Breast epithelium (tissue), 4 donors: ENCODE results near the gene RFTN1. TPM values are rescaled to one million over a fixed set of nuclear protein-coding genes. Genes with fewer than 3 reads are reported as not detected.

Source experiments
- DNase-seq, 2 donors: peaks; one replicate each; pipeline ENCODE4 v3.0.0-alpha.2; 2019; ENCODE audit warnings: low spot score in 2 of 2
- H3K27ac ChIP-seq, 2 donors: fragments of 200-600 bp; sonication (generic) in 1 of 2; one replicate each; pipeline ENCODE4 v1.5.1; 2016 to 2019; ENCODE audit warnings: mild to moderate bottlenecking in 1 of 2
- H3K27me3 ChIP-seq, 2 donors: fragments of 200-600 bp; sonication (generic) in 1 of 2; one replicate each; pipeline versions ENCODE4 v1.5.1 to v1.6.0; 2017 to 2019; ENCODE audit warnings: control low read depth in 1 of 2, mild to moderate bottlenecking in 1 of 2
- H3K36me3 ChIP-seq: fragments of 200-600 bp; one replicate; pipeline ENCODE4 v1.5.1; 2019
- H3K4me1 ChIP-seq, 2 donors: fragments of 200-600 bp; sonication (generic); one replicate each; pipeline ENCODE4 v1.5.1; 2016 to 2019; ENCODE audit warnings: control low read depth in 1 of 2
- H3K4me3 ChIP-seq, 3 donors: fragments of 200-600 bp; sonication (generic); 1 replicate in 2 of 3; 2 replicates in 1 of 3; pipeline ENCODE4 v1.5.1; 2016 to 2019; ENCODE audit warnings: mild to moderate bottlenecking in 3 of 3, moderate library complexity in 2 of 3
- H3K9me3 ChIP-seq, 2 donors: fragments of 200-600 bp; sonication (generic) in 1 of 2; one replicate each; pipeline ENCODE4 v1.5.1; 2016 to 2019; ENCODE audit warnings: control low read depth in 1 of 2
- POLR2A ChIP-seq: fragments of 450-650 bp; IDR thresholded peaks from one replicate; pipeline ENCODE4 v1.6.1; 2016; ENCODE audit warnings: antibody characterized with exemption, mild to moderate bottlenecking, moderate library complexity
- POLR2AphosphoS5 ChIP-seq, 3 donors: sonication (generic); formaldehyde crosslinking; IDR thresholded peaks; one replicate each; pipeline ENCODE4 v1.6.1; 2017; ENCODE audit warnings: antibody characterized with exemption in 3 of 3
- intact Hi-C: fragments of 100-400 bp; cut with DNase I; formaldehyde crosslinking; loops from one replicate; pipeline ENCODE4 v1.15.1; 2023; ENCODE audit warnings: low total_unique reads
- total RNA-seq, 3 donors: library from RNA; depleted of rRNA; stranded (reverse); fragments of >200 nt; gene quantifications; one replicate each; pipeline ENCODE4 v1.1.0, GENCODE V29; 2016
- TF ChIP-seq, protein P1 (sequence below), 3 donors: fragments of 450-650 bp; IDR thresholded peaks; one replicate each; pipeline ENCODE4 v1.5.1; 2016 to 2017; ENCODE audit warnings: antibody characterized with exemption in 3 of 3, mild to moderate bottlenecking in 3 of 3, moderate library complexity in 3 of 3

RFTN1 gene
- total RNA-seq, 3 donors from 2014 or later, result 13.9 to 108 (median 29.5) TPM

DNA sequence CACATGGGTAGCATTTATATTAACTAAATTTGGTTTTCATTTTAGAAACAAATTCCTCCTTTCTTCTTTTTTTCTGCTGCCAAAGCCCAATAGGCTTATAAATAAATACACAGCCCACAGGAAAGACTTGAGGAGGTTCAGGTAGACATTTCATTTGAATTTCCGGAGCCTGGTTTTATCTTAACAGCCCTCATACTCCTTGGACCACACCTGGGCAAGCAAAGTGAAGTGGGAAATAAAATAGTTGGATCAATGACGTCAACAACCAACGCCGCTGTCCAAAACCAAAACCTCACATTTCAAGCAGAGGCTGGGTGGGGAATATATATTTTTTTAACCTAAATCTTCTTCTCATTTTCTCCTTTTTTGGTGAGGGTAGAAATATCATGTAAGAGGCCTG is 53.2 kb downstream of the RFTN1 start:
- intact Hi-C loops, result no loop called here
- Histone ChIP-seq H3K9me3 (no peaks in the 10 kb centered on the region), H3K4me3 (no peak overlapping the region), H3K27ac (no peak overlapping the region), H3K4me1 (no peaks in the 10 kb centered on the region), H3K27me3 (no peaks in the 10 kb centered on the region), H3K36me3 (no peaks in the 10 kb centered on the region)
- TF ChIP-seq POLR2A, result no peak
- TF ChIP-seq POLR2AphosphoS5 (IDR thresholded peaks at IDR 0.05), result no peak
- TF ChIP-seq, protein P1, sequence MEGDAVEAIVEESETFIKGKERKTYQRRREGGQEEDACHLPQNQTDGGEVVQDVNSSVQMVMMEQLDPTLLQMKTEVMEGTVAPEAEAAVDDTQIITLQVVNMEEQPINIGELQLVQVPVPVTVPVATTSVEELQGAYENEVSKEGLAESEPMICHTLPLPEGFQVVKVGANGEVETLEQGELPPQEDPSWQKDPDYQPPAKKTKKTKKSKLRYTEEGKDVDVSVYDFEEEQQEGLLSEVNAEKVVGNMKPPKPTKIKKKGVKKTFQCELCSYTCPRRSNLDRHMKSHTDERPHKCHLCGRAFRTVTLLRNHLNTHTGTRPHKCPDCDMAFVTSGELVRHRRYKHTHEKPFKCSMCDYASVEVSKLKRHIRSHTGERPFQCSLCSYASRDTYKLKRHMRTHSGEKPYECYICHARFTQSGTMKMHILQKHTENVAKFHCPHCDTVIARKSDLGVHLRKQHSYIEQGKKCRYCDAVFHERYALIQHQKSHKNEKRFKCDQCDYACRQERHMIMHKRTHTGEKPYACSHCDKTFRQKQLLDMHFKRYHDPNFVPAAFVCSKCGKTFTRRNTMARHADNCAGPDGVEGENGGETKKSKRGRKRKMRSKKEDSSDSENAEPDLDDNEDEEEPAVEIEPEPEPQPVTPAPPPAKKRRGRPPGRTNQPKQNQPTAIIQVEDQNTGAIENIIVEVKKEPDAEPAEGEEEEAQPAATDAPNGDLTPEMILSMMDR (IDR thresholded peaks at IDR 0.05), result no peak
- DNase-seq, result no peak

DNA sequence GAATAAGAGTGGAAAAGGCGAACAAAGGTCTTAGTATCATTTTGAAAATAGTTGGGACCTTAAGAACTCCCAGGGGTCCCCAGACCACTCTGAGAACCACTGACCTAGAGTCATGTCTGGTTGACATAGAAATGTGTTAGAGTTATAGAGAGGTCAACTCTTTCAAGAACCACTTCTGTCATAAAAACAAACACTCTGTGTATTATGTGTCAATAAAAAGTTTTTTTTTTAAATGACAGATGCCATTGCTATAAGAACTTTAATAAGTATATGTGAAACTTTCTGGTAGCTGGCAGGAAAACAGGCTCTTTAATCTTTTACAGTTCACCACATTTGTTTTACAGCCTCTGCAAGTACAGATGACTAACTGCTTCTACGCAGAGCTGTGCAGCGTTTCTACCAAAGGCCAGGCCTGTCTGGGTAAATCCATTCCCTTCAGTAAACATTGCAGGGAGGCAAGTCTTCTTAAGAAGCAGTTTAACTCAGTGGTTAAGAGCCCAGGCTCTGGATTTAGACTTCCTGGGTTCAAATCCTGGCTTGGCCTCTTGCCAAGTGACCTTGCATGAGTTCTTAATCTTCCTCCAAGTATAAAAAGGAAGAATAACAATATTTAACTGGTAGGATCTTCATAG is 56.6 kb downstream of the RFTN1 start:
- no peaks in the 10 kb centered on the region for H3K27me3 ChIP-seq
- no peaks in the 10 kb centered on the region for H3K9me3 ChIP-seq
- H3K4me3 ChIP-seq, result no peak overlapping the region
- H3K4me1 ChIP-seq, result no peaks in the 10 kb centered on the region
- H3K36me3 ChIP-seq, result no peaks in the 10 kb centered on the region
- TF ChIP-seq, protein P1 (IDR thresholded peaks at IDR 0.05), result no peak
- TF ChIP-seq POLR2A, result no peak
- no peak for TF ChIP-seq POLR2AphosphoS5 (IDR thresholded peaks at IDR 0.05)
- DNase-seq, result no peak
- no peak overlapping the region for H3K27ac ChIP-seq
- intact Hi-C loops, result no loop called here

DNA sequence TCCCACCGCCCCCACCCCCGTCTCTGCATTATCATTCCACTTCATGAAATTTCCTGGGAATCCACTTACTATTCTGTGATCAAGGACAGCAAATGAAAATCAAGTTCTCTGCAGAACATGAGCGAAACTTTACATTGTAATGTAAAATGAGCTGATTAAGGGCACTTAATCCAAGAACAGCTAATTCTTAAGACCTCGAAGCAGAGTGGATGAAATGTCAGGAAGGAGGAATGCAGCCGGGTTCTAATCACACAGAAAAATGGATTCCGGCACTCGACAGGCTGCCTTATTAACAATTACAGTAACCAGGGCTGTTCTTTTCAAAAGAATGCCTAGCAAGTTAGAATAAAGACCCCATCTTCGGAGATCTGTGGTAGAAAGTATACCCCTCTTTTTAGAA is 57.5 kb downstream of the RFTN1 start:
- H3K4me1 ChIP-seq, result no peaks in the 10 kb centered on the region
- no peak for DNase-seq
- H3K9me3 ChIP-seq, result no peaks in the 10 kb centered on the region
- intact Hi-C loops, result no loop called here
- H3K36me3 ChIP-seq, result no peaks in the 10 kb centered on the region
- TF ChIP-seq POLR2AphosphoS5 (IDR thresholded peaks at IDR 0.05) (no peak), POLR2A (no peak)
- TF ChIP-seq, protein P1 (IDR thresholded peaks at IDR 0.05), result no peak
- H3K27me3 ChIP-seq, result no peaks in the 10 kb centered on the region
- no peak overlapping the region for H3K27ac ChIP-seq
- H3K4me3 ChIP-seq, result no peak overlapping the region

DNA sequence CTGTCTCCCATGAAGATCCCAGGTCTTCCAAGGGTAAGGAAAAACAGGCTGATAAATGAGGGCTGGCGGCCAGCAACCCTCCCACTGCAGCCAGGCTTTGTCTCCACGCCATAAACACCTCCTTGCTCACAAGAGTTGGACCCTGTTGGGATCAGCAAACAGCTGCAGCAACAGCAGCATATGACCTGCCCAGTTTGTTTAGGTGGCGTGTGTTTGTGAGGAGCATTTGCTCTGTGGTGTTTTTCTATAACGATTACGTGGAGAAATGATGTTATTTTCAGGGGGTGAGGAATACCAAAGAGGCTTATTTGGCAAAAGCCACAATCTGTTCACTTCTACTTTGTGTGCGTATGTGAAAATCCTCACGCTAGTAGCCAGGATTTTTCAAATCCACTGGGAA is 58.5 kb downstream of the RFTN1 start:
- Histone ChIP-seq H3K4me3 (peak overlapping the region in 1 of 3 donors; percentile 11), H3K36me3 (no peaks in the 10 kb centered on the region), H3K27ac (peak overlapping the region in 1 of 2 donors; percentile 7), H3K27me3 (no peaks in the 10 kb centered on the region), H3K4me1 (no peaks in the 10 kb centered on the region), H3K9me3 (no peaks in the 10 kb centered on the region)
- no peak for DNase-seq
- TF ChIP-seq POLR2AphosphoS5 (IDR thresholded peaks at IDR 0.05) (no peak), POLR2A (no peak)
- TF ChIP-seq, protein P1 (IDR thresholded peaks at IDR 0.05), result no peak
- intact Hi-C loops, result no loop called here

DNA sequence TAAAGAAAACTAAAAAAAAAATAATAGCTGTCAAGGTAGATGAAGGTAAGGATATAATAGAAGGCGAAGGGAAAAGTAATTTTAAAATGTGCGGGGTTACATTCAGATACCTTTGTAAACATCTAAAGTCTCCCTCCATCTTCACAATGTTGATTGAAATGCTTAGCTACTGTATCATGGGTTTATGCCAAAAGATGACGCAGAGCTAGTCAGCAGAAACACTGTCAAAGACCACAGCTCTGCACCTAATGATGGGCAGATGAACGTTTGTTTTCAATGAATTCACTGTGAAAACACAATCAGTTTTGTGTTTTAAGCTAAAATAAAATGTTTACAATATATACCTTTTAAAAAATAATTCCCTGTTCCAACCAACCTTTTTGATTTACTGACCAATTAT is 61.2 kb downstream of the RFTN1 start:
- intact Hi-C loops, result no loop called here
- no peaks in the 10 kb centered on the region for H3K4me1 ChIP-seq
- H3K27me3 ChIP-seq, result no peaks in the 10 kb centered on the region
- H3K4me3 ChIP-seq, result no peak overlapping the region
- TF ChIP-seq, protein P1 (IDR thresholded peaks at IDR 0.05), result no peak
- no peak for TF ChIP-seq POLR2AphosphoS5 (IDR thresholded peaks at IDR 0.05)
- TF ChIP-seq POLR2A, result no peak
- DNase-seq, result no peak
- H3K36me3 ChIP-seq, result no peaks in the 10 kb centered on the region
- H3K27ac ChIP-seq, result no peak overlapping the region
- H3K9me3 ChIP-seq, result no peaks in the 10 kb centered on the region
